ENCODE data around the gene KCTD17. TPM values are rescaled to one million over a fixed set of nuclear protein-coding genes. Genes with fewer than 3 reads are reported as not detected.
"Not testable (repeated sequence)": the region's sequence is repeated elsewhere in the genome, so short reads cannot be mapped to it uniquely, and the experiment has no call there.

Gene KCTD17
- total RNA-seq, 1 experiment from 2014 or later, result 24.9 TPM

- not testable (repeated sequence) for H3K4me2 ChIP-seq (ENCODE audit: low read depth, low read length, poor library complexity, severe bottlenecking); H3K9ac ChIP-seq (ENCODE audit: low read length); H3K27ac ChIP-seq (ENCODE audit: low read length); H3K36me3 ChIP-seq (ENCODE audit: insufficient read depth, low read length); H3K4me1 ChIP-seq (ENCODE audit: low read length); H3K79me2 ChIP-seq (ENCODE audit: low read length); H4K20me1 ChIP-seq (ENCODE audit: insufficient read depth, low read depth, low read length); DNase-seq; H3K4me3 ChIP-seq (ENCODE audit: low read length); H2AFZ ChIP-seq (ENCODE audit: low read length); H3K27me3 ChIP-seq (ENCODE audit: low read length); H3K9me2 ChIP-seq (replicated peaks; ENCODE audit: insufficient read depth, low read length); H3K9me3 ChIP-seq (ENCODE audit: low read length)
Measured at GRCh38 chr22:37071850-37072592, 20.5 kb downstream of the KCTD17 start.

- Histone ChIP-seq H3K36me3 (ENCODE audit: insufficient read depth, low read length) (no peaks in the 10 kb centered on the region), H2AFZ (ENCODE audit: low read length) (no peak overlapping the region), H3K4me2 (ENCODE audit: low read depth, low read length, poor library complexity, severe bottlenecking) (no peak overlapping the region), H3K4me3 (ENCODE audit: low read length) (no peak overlapping the region), H3K9ac (ENCODE audit: low read length) (no peak overlapping the region), H4K20me1 (ENCODE audit: insufficient read depth, low read depth, low read length) (no peaks in the 10 kb centered on the region), H3K79me2 (ENCODE audit: low read length) (no peaks in the 10 kb centered on the region), H3K27me3 (ENCODE audit: low read length) (no peaks in the 10 kb centered on the region), H3K4me1 (ENCODE audit: low read length) (no peaks in the 10 kb centered on the region), H3K27ac (ENCODE audit: low read length) (no peak overlapping the region), H3K9me3 (ENCODE audit: low read length) (no peaks in the 10 kb centered on the region), H3K9me2 (replicated peaks; ENCODE audit: insufficient read depth, low read length) (no peaks in the 10 kb centered on the region)
- no peak for DNase-seq
Measured at GRCh38 chr22:37072673-37073072, 21.1 kb downstream of the KCTD17 start.

GRCh38 chr22:37074537-37074936, 23.0 kb downstream of the KCTD17 start:
- no peak overlapping the region for H3K4me3 ChIP-seq (ENCODE audit: low read length)
- no peak for DNase-seq

GRCh38 chr22:37075046-37075445, 23.5 kb downstream of the KCTD17 start:
- Histone ChIP-seq H3K9ac (ENCODE audit: low read length) (no peak overlapping the region), H3K27me3 (ENCODE audit: low read length) (no peaks in the 10 kb centered on the region), H3K9me3 (ENCODE audit: low read length) (no peaks in the 10 kb centered on the region), H3K36me3 (ENCODE audit: insufficient read depth, low read length) (no peaks in the 10 kb centered on the region), H3K9me2 (replicated peaks; ENCODE audit: insufficient read depth, low read length) (no peaks in the 10 kb centered on the region), H3K27ac (ENCODE audit: low read length) (no peak overlapping the region), H3K79me2 (ENCODE audit: low read length) (no peaks in the 10 kb centered on the region), H3K4me2 (ENCODE audit: low read depth, low read length, poor library complexity, severe bottlenecking) (no peak overlapping the region), H4K20me1 (ENCODE audit: insufficient read depth, low read depth, low read length) (no peaks in the 10 kb centered on the region), H3K4me3 (ENCODE audit: low read length) (no peak overlapping the region), H3K4me1 (ENCODE audit: low read length) (peaks cover 2% of the 10 kb centered on the region; the same call in 1 of the 2 replicates), H2AFZ (ENCODE audit: low read length) (no peak overlapping the region)
- no peak for DNase-seq

More at GRCh38 chr22:37074537-37074936, 23.0 kb downstream of the KCTD17 start:
- no peaks in the 10 kb centered on the region for H3K9me3 ChIP-seq (ENCODE audit: low read length)
- H3K79me2 ChIP-seq (ENCODE audit: low read length), result no peaks in the 10 kb centered on the region
- no peak overlapping the region for H2AFZ ChIP-seq (ENCODE audit: low read length)
- H3K27me3 ChIP-seq (ENCODE audit: low read length), result no peaks in the 10 kb centered on the region
- H3K9ac ChIP-seq (ENCODE audit: low read length), result no peak overlapping the region
- H3K36me3 ChIP-seq (ENCODE audit: insufficient read depth, low read length), result no peaks in the 10 kb centered on the region
- H3K9me2 ChIP-seq (replicated peaks; ENCODE audit: insufficient read depth, low read length), result no peaks in the 10 kb centered on the region
- H3K4me1 ChIP-seq (ENCODE audit: low read length), result no peaks in the 10 kb centered on the region; the same call in 1 of the 2 replicates
- H3K4me2 ChIP-seq (ENCODE audit: low read depth, low read length, poor library complexity, severe bottlenecking), result no peak overlapping the region
- no peak overlapping the region for H3K27ac ChIP-seq (ENCODE audit: low read length)
- no peaks in the 10 kb centered on the region for H4K20me1 ChIP-seq (ENCODE audit: insufficient read depth, low read depth, low read length)

GRCh38 chr22:37075822-37076433, 24.4 kb downstream of the KCTD17 start:
- Histone ChIP-seq H3K4me2 (ENCODE audit: low read depth, low read length, poor library complexity, severe bottlenecking) (no peak overlapping the region), H3K9ac (ENCODE audit: low read length) (no peak overlapping the region), H3K36me3 (ENCODE audit: insufficient read depth, low read length) (no peaks in the 10 kb centered on the region), H3K79me2 (ENCODE audit: low read length) (no peaks in the 10 kb centered on the region), H3K27ac (ENCODE audit: low read length) (no peak overlapping the region), H2AFZ (ENCODE audit: low read length) (no peak overlapping the region), H3K9me2 (replicated peaks; ENCODE audit: insufficient read depth, low read length) (no peaks in the 10 kb centered on the region), H3K4me1 (ENCODE audit: low read length) (peaks cover 2% of the 10 kb centered on the region; the same call in 1 of the 2 replicates), H3K9me3 (ENCODE audit: low read length) (no peaks in the 10 kb centered on the region), H4K20me1 (ENCODE audit: insufficient read depth, low read depth, low read length) (no peaks in the 10 kb centered on the region), H3K4me3 (ENCODE audit: low read length) (no peak overlapping the region), H3K27me3 (ENCODE audit: low read length) (no peaks in the 10 kb centered on the region)
- no peak for DNase-seq

- Histone ChIP-seq H3K9me2 (replicated peaks; ENCODE audit: insufficient read depth, low read length) (no peaks in the 10 kb centered on the region), H3K4me2 (ENCODE audit: low read depth, low read length, poor library complexity, severe bottlenecking) (no peak overlapping the region), H3K79me2 (ENCODE audit: low read length) (no peaks in the 10 kb centered on the region), H3K4me1 (ENCODE audit: low read length) (peaks cover 2% of the 10 kb centered on the region; the same call in 1 of the 2 replicates), H3K9me3 (ENCODE audit: low read length) (no peaks in the 10 kb centered on the region), H2AFZ (ENCODE audit: low read length) (no peak overlapping the region), H4K20me1 (ENCODE audit: insufficient read depth, low read depth, low read length) (no peaks in the 10 kb centered on the region), H3K27me3 (ENCODE audit: low read length) (no peaks in the 10 kb centered on the region), H3K4me3 (ENCODE audit: low read length) (no peak overlapping the region), H3K9ac (ENCODE audit: low read length) (no peak overlapping the region), H3K27ac (ENCODE audit: low read length) (no peak overlapping the region), H3K36me3 (ENCODE audit: insufficient read depth, low read length) (no peaks in the 10 kb centered on the region)
- DNase-seq, result peak; percentile 82
Measured at GRCh38 chr22:37077802-37078448, 26.4 kb downstream of the KCTD17 start.

GRCh38 chr22:37079158-37079557, 27.6 kb downstream of the KCTD17 start:
- Histone ChIP-seq H3K36me3 (ENCODE audit: insufficient read depth, low read length) (no peaks in the 10 kb centered on the region), H3K9me3 (ENCODE audit: low read length) (no peaks in the 10 kb centered on the region), H2AFZ (ENCODE audit: low read length) (no peak overlapping the region), H4K20me1 (ENCODE audit: insufficient read depth, low read depth, low read length) (no peaks in the 10 kb centered on the region), H3K27ac (ENCODE audit: low read length) (no peak overlapping the region), H3K79me2 (ENCODE audit: low read length) (no peaks in the 10 kb centered on the region), H3K9me2 (replicated peaks; ENCODE audit: insufficient read depth, low read length) (no peaks in the 10 kb centered on the region), H3K4me1 (ENCODE audit: low read length) (peaks cover 2% of the 10 kb centered on the region; the same call in 1 of the 2 replicates), H3K4me3 (ENCODE audit: low read length) (no peak overlapping the region), H3K27me3 (ENCODE audit: low read length) (no peaks in the 10 kb centered on the region), H3K4me2 (ENCODE audit: low read depth, low read length, poor library complexity, severe bottlenecking) (no peak overlapping the region), H3K9ac (ENCODE audit: low read length) (no peak overlapping the region)
- no peak for DNase-seq

GRCh38 chr22:37079668-37080171, 28.2 kb downstream of the KCTD17 start:
- no peaks in the 10 kb centered on the region for H3K9me2 ChIP-seq (replicated peaks; ENCODE audit: insufficient read depth, low read length)
- no peaks in the 10 kb centered on the region for H3K36me3 ChIP-seq (ENCODE audit: insufficient read depth, low read length)
- H2AFZ ChIP-seq (ENCODE audit: low read length), result no peak overlapping the region
- H3K4me1 ChIP-seq (ENCODE audit: low read length), result peaks cover 2% of the 10 kb centered on the region; the same call in 1 of the 2 replicates
- no peak overlapping the region for H3K9ac ChIP-seq (ENCODE audit: low read length)
- no peak overlapping the region for H3K4me3 ChIP-seq (ENCODE audit: low read length)
- no peaks in the 10 kb centered on the region for H3K79me2 ChIP-seq (ENCODE audit: low read length)
- no peak overlapping the region for H3K27ac ChIP-seq (ENCODE audit: low read length)
- no peak overlapping the region for H3K4me2 ChIP-seq (ENCODE audit: low read depth, low read length, poor library complexity, severe bottlenecking)
- no peaks in the 10 kb centered on the region for H4K20me1 ChIP-seq (ENCODE audit: insufficient read depth, low read depth, low read length)
- no peaks in the 10 kb centered on the region for H3K9me3 ChIP-seq (ENCODE audit: low read length)
- no peaks in the 10 kb centered on the region for H3K27me3 ChIP-seq (ENCODE audit: low read length)
- DNase-seq, result no peak

Data from Karpas-422 (cell line).